Spleen (tissue), 7 donors: Measurements from ENCODE around the gene CLN5.

Experiments
- POLR2A ChIP-seq, 3 donors: fragments of 450-650 bp; IDR thresholded peaks; one replicate each; pipeline ENCODE4 v1.5.1; 2017; ENCODE audit warnings: antibody characterized with exemption in 3 of 3, mild to moderate bottlenecking in 1 of 3
- POLR2AphosphoS5 ChIP-seq, 3 donors: sonication (generic); formaldehyde crosslinking; IDR thresholded peaks; one replicate each; pipeline ENCODE4 v1.5.1; 2017; ENCODE audit warnings: antibody characterized with exemption in 3 of 3
- TF ChIP-seq, protein P1 (sequence below), 11 experiments: fragments of 200-600 bp in 7 of 11; fragments of 450-650 bp in 4 of 11; sonication (generic) in 4 of 11; IDR thresholded peaks in 8 of 11; conservative IDR thresholded peaks in 3 of 11; 1 replicate in 7 of 11; 2 replicates in 4 of 11; pipeline versions ENCODE4 v1.4.0 to v1.8.0; 2016 to 2021; ENCODE audit warnings: antibody characterized with exemption in 11 of 11, inconsistent platforms in 4 of 11, mild to moderate bottlenecking in 1 of 11
- donor health status: DM: no; HTN: no; CAD: no; lungs with moderate emphysema.
- donor health status: DM: no; HTN: no; CAD: no.
- donor health status: DM: no; HTN: no; CAD: no.

DNA sequence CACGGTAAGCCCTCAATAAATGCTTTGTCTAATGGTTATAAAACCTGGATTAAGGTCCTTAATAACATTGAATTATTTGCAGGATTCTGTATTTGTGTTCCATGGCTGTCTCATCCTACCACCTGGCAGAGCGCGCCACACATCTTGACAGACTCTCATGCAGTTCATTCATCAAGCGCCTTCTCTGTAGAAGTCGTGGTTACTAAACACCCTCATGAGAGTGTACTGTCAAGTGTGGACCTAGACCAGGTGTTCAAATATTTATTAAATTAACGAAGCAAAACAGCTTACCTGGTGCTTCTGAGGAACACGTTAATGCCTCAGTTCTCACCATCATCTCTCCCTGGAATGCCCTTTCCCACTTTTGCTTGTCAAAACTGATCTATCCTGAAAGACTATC is 48.2 kb downstream of the CLN5 start:
- TF ChIP-seq POLR2A (IDR thresholded peaks at IDR 0.05): no peak
- TF ChIP-seq, protein P1, sequence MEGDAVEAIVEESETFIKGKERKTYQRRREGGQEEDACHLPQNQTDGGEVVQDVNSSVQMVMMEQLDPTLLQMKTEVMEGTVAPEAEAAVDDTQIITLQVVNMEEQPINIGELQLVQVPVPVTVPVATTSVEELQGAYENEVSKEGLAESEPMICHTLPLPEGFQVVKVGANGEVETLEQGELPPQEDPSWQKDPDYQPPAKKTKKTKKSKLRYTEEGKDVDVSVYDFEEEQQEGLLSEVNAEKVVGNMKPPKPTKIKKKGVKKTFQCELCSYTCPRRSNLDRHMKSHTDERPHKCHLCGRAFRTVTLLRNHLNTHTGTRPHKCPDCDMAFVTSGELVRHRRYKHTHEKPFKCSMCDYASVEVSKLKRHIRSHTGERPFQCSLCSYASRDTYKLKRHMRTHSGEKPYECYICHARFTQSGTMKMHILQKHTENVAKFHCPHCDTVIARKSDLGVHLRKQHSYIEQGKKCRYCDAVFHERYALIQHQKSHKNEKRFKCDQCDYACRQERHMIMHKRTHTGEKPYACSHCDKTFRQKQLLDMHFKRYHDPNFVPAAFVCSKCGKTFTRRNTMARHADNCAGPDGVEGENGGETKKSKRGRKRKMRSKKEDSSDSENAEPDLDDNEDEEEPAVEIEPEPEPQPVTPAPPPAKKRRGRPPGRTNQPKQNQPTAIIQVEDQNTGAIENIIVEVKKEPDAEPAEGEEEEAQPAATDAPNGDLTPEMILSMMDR (IDR thresholded peaks at IDR 0.05 in 8 of 11, conservative IDR thresholded peaks at IDR 0.05 in 3 of 11): no peak
- no peak for TF ChIP-seq POLR2AphosphoS5 (IDR thresholded peaks at IDR 0.05)
